HG02840 (cell line): Measurements from ENCODE around the gene SELENON.

Source experiments
- ATAC-seq: cut with Tn5 transposase; IDR thresholded peaks from one replicate; pipeline ENCODE4 v1.9.1; 2021; ENCODE audit warnings: mild to moderate bottlenecking, moderate library complexity, moderate number of reproducible peaks; ENCODE audit not compliant: unreplicated experiment, low FRiP score

Gene SELENON

DNA sequence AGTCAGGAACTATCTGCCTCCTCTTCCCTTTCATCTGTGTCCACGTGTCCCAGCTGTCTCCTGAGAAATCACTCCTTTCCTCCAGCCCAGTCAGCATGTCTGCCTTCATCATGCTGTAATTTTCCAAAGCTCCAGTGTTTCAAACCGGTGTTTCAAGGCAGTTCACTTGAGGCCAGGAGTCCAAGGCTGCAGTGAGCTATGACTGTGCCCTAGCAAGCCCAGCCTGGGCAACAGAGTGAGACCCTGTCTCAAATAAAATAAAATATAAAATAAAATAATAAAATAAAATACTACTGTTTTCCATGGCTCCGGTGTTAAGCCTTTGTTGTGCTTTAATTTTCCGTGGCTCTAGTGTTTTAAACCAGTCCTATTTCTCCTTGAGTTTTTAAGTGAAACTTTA, 7.9 kb upstream of the SELENON start:
- ATAC-seq = no peak

DNA sequence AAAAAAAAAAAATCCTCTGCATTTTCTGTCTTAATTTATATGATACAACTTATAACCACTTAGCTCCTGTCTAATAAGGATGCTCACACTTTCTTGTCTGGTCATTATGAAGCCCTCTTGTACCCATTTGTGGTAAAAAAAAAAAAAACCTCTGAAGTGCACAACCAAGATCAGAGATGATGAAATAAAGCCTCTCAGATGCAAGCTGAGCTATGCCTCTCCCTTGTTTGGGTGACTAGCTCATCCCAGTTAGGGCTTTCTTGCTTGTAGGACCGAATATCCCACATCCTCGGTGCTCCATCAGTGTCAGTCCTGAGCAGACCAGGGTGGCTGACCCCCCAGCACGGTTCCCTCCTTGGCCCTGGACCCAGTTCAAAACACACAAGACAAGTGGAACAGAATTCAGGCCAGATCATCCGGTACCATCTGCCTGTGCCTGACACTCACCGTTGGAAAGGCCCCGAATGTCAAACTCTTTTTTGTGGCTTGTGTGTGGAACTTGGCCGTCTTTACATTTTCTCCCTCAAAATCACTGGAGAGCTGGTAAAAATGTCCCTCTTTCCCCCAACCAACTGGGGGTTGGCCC, 6.3 kb upstream of the SELENON start:
- no peak for ATAC-seq

DNA sequence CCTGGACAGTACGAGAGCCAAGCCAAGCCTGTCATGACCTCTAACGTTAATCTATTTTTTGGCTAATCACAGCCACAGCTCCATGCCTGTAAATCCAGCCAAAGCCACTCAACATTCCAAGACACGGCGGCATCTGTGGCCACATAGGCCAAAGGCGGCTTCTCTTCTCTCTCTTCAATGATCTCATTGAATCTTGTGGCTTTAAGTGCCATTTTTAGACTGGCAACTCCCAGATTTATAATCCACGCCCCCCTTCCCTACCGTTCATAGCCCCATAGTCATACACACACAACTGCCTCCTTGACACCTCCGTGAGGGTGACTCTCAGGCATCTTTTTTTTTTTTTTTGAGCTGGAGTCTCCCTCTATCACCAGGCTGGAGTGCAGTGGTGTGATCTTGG, 5.7 kb upstream of the SELENON start:
- no peak for ATAC-seq

DNA sequence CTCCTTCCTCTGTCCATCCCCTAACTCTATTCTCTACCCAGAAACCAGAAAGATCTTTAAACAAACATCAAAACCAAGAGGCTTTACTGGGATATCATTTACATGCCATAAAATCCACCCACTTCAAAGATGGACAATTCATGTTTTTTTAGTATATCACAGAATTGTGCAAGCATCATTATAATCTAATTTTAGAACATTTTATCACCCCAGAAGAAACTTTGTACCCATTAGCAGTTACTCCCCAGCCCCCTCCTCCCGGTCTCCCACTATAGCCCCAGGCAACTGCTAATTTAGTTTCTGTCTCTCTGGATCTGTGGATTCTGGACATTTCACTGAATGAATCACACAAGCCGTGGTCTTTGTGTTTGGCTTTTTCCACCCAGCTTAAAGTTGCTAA, 4.8 kb upstream of the SELENON start:
- ATAC-seq = no peak

DNA sequence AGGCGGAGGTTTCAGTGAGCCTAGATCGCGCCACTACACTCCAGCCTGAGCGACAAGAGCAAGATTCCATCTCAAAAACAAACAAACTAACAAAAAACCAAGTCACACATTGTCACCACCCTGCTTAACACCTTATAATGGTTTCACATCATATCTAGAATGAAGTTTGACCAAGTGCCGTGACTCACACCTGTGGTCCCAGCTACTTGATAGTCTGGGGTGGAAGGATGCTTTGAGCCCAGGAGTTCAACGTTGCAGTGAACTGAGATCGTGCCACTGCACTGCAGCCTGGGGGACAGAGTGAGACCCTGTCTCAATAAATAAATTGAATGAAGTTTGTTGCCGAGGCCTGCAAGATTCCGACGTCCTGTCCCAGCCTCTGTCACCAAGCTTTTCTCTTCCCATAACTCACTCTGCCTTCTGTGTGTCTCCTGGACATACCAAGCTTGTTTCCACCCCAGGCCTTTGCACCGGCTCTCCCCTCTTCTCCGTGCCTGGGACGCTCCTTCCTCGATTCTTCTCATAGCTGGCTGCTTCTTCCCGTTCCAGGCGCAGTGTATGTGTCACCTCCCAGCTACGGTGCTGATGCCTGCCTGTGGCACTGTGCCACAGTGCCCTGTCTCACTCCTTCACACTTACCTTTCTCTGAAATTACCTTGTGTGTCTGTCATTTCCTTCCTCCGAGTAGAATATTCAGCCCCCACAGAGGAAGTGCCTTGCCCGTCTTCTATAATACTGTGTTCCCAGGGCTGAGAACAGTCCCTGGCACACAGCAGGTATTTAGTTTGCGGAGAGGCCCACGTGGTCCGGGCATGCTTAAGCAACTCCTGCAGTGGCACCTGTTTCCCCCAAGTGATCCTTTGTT, 3.8 kb upstream of the SELENON start:
- ATAC-seq = no peak

DNA sequence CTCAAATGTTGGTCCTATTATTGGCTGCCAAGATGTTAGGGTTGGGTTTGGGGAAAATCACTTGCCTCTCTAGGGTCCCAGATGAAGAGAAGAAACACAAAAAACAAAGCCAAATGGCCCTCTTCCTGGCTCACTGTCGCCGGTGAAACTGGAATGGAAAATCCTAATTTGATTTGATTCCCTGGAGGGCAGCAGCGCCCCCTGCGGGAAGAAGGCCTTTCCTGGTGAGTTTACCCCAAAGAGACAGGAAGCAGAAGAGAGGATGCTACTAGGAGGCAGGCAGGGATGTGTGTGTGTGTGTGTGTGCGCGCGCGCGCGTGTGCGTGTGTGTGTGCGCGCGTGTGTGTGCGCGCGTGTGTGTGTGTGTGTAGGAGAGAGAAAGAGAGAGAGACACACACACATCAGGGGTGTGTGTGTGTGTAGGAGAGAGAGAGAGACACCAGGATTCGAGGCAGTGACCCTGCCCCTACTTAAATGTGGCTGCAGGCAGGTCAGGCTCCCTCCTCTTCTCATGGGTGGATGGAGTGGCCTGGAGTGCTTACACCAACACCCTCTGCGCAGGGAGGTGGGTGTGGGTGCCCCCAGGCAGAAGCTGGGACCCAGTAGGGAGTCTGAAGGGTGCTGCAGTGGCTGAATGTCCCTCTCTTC, 3.1 kb upstream of the SELENON start:
- ATAC-seq = no peak

DNA sequence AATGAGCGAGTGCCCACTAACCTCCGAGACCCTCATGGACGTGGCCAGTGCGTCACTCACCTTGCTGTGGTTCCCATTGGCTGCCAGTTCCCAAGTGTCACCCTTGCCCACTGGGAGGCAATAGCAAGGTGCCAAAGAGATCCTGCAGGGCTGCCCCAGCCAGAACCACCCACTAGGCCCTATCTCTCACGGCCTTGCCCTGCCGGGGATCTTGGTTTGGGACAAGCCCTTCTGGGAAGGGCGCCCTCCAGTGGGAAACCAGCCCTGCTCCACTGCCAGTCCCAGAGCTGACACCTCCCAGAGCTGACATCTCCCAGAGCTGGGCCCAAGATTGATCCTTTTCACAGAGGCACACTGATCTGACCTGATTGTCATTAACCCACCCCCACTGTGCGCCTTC, 2.1 kb upstream of the SELENON start:
- ATAC-seq = no peak

DNA sequence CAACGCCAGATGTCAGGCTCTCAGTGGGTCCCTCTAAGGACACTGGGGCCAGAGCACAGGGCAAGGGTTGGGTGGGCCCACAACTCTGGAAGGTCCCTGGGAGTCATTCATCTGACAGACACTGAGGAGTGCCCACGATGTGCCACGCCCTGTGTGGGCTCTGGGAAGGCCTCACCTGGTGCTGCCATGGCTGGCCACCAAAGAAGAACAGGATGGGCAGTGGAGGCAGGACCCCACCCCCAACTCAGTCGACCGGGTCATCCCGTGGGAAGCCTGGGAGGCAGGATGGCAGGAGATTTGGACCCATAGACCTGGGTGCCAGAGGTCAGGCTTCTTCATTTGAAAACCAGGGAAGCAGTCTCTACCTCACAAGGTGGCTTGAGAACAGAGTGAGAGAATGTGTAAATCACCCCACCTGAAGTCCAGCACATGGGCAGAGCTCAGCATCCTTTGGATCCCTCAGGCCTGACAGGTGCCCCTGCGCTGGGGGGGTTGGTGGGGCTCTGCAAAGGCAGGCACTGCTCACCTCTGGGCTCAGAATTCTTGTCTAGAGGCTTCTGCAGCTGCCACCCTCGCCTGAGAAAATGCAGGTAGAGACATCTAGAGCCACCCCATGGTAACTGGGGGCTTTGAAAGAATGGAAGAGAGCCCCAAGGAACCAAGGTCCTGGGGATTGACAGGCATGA, 1.2 kb upstream of the SELENON start:
- ATAC-seq = no peak

DNA sequence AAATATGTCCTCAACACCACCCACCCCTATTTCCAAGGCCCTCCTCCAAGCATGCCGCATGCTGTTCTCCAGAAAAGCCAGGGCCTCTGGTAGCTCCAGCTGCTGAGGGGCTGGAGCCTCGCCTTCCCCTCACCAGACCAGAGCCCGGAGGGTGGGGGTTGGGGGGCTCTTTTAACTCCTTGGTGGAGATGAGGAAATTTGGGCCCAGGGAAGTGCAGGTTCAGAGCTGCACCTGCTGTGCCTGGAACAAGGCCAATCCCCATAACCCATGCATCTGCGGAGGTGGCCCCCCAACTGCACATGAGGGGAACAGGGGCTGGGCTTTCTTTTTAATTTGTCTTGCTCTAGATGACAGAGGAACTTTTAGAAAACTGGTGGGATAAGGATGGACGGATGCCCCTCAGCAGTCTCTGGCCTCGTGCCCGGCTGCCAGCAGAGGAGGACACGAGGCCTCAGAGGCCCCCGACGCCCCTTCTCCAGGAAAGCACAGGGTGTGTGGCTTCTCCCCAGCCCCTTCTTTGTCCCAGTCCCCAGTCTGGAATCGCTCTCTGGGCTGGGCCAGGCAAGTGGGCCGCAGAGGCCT, 550 bp upstream of the SELENON start:
- no peak for ATAC-seq

DNA sequence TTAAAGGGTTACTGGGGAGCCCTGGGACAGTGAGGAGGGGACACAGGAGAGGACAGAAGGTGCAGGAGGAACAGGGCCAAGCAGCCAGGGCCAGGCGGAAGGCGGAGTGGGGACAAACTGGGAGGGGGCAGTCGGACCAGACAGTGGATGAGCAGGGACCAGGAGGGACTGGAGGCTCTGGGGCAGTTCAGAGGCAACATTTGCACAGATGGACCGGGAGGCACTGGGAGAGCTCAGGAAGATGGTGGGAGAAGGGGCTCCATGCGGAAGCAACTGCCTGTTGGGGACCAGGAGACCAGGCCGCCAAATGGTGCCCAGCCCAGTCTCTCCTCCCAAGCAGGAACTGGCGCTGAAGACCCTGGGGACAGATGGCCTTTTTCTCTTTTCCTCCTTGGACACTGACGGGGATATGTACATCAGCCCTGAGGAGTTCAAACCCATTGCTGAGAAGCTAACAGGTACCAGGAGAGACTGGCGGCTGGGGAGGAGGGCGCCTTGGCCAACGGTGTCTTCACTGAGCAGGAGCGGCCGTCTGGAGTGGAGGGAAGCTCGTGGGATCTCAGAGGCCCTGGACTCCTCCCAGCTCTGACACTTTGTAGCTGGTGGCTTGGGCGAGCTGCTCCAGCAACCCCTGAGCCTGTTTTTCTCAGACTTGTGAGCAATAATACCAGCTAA, 847 bp downstream of the SELENON start:
- no peak for ATAC-seq

DNA sequence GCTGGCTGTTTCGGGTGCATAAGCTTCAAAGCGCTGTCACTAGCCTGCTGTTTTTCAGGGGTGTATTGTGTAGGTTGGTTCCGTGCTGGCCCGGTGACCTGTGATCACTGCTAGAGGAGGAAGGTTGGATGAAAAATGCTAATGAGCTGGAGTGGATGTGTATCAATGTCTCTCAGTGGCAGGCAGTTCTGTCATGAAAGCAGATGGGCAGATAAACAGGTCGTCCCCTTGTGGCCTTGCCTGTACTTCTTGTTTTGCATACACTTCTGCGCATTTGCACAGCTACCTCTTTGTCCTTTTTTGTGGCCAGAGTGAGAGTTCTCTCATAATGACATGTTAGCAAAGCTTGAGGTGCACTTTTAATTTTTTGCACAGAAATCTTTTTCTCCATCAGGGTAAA, 2.9 kb downstream of the SELENON start:
- no peak for ATAC-seq

DNA sequence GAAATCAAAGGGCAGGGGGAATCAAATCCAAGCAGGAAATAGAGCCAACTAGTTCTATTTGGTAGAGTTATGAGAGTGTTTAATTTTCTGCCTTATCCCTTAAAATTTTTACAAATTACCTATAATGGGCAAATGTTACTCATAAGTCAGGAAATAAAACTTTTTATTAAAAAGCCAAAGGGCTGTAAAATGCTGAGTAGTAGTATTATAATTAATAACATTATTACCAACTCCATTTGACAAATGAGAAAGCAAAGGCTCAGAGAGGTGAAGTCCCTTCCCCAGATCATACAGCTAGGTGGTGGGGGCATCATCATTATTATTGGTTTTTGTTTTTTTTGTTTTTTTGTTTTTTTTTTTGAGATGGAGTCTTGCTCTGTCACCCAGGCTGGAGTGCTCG, 3.4 kb downstream of the SELENON start:
- ATAC-seq = no peak

DNA sequence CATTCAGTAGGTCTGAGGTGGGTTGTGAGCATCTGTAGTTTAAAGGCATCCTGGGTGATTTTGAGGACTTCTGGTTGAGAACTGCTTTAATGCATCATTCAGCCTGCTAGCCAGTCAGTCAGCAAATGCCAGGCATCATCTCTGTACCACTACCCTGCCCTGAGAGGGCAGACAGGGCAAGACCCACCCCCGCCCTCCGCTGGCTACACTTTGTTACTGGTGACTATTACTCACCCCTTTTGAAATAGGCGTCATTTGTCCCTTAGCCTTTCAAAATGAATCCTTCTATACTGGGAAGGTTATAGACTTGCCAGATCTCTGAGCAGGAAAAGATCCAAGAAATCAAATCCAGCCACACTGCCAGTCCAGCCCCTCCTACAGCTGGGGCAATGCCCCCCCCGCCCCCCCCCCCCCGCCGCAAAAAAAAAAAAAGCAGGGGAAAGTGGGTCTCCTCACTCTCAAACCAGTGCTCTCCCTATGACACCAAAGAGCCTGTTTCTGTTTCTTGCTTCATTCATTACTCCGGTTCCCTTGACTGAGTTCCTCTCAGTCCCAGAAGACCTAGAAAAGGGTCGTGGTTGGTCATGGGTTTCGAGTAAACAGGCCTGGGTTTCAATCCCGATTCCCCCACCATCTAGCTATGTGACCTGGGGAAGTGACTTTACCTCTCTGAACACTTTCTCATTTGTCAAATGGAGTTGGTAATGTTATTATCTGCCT, 4.4 kb downstream of the SELENON start:
- ATAC-seq = no peak

DNA sequence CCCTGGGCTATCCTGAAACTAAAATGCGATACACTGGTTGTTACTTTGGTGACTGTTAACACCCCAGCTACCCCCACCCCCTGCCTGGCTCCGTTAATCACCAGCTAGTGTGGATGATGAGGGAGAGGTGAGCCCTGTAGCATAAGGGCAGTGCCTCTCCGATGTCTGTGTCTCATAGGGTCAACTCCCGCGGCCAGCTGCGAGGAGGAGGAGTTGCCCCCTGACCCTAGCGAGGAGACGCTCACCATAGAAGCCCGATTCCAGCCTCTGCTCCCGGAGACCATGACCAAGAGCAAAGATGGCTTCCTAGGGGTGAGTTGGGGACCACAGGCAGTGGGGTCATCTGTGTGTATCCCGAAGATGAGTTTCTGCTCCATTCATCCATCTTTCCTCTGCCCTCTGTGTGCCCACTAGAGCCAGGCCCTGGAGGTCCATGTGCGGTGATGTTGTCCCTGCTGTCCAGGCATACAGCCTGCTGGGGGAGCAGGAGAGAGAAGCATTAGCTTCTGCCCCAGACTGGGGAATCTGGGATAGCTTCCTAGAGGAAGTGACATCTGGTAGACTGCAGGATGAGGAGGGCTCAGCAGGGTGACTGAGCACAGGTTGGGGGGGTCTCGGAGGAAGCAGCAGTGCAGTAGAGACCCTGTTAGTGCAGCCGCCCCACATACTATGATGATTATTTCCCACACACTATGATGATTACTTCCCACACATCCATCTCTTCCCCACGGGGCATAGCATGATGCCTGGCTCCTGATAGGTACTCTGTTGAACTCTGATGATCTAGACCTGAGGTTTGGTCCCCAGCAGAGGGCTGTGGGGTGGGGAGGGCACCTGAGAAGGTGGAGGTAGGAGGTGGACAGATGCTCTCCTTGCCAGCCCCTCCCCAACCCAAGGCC, 5.2 kb downstream of the SELENON start:
- no peak for ATAC-seq

DNA sequence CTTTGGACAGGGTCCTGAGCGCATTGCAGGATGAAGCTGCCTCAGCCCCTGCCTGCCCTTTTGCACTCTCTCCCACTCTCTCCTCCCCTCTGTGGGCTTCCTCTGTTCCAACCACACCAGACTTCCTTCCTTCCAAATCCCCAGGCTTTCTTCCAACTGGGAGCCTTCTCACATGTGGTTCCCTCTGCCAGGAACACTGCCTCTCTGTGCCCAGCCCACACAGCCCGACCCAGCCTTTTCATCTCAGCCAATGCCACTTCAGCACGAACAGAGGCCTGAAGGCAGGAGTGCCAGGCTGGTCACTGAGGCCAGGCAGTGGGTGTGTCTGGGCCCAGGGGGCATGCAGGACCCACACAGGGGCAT, 5.9 kb downstream of the SELENON start:
- no peak for ATAC-seq

DNA sequence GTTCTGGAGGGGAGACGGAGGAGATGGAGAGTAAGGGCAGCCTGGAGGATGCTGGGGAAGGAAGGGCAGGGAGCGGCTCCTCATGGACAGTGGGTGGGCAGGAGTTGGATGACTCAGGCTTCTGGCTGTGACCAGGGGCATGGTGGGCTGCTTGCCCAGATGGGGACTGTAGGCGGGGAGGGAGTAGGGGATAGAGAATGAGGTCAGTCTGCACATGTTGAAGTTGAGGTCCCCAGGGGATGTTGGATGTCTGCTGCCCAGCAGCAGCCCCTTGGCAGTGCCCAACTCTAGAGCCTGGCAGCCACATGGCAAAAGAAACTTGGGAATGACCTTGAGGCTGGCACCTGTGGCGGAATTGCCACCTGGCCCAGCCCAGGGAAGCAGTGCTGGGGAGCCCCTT, 6.4 kb downstream of the SELENON start:
- no peak for ATAC-seq

DNA sequence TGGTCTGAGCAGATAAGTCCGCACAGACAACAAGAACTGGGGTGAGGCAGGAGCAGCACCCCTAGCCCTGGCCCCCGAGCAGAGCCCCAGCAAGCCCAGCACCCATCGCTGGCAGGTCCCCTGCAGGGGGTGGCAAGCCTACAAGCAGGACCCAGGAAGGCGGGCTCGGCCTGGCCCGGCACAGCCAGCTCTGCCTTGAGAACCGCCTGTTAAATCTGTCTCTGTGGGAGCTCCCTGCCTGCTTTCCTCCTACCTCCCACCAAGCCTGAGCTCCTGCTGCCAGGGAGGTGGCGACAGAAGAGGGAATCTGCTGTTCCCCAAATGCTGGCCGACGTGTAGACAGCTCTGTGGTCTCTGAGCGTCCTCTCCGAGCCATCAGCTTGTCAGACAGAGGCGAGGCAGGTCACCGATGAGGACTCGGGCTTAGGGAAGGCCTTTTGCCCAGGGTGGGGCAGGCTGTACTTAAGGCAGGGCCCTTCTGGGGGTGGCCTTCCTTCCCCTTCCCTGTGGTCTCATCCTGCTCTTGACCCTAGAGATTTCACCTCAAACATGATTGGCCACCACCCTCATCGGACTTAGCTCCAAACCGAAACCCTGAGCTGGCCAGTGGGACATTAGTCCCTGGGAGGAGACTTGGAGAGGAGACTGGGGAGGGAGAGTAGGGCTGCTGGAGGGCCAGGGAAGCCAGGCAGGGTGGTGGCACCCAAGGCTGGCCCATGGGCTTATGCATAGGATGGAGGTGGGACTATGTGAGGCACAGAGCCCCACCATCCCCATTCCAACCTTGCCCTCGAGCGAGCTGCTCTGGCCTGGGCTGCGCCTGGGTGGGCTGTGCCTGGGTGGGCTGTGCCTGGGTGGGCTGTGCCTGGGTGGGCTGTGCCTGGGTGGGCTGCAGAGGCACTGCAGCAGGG, 7.7 kb downstream of the SELENON start:
- no peak for ATAC-seq
